ENCODE results near the gene IGSF11.

DNA sequence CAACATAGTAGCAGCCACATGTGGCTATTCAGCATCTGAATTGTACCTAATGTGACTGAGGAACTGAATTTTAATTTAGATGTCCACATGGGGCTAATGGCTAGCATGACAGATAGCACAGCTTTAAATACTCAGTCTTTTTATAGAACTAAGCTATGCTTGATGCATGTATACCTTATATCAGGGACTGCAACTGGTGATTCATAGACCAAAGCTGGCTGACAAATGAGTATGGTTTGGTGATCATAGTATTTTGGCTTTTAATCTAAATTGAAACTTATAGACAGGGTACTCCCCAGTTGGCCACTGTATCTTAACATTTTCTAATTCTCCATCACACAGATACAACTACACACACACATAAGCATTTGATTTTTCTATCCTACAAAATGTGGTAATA, 83.6 kb downstream of the IGSF11 start:
- TF ChIP-seq CTCF (IDR thresholded peaks at IDR 0.05; ENCODE audit: low read depth, low read length, missing input control) = no peak
- TF ChIP-seq EGR1 (IDR thresholded peaks at IDR 0.05; ENCODE audit: low read depth in 2 of 2) = no peak
